GM12872 (cell line): Measurements from ENCODE around the gene AGXT.

Source experiments
- CTCF ChIP-seq: IDR thresholded peaks from 3 replicates; pipeline ENCODE4 v1.5.1; 2011; ENCODE audit warnings: low read depth, mild to moderate bottlenecking, low read length, moderate library complexity; ENCODE audit not compliant: insufficient read depth

AGXT gene

GRCh38 chr2:240919786-240920782 lies 51.5 kb downstream of the AGXT start:
- no peak for TF ChIP-seq CTCF

GRCh38 chr2:240920783-240921231 lies 52.2 kb downstream of the AGXT start:
- no peak for TF ChIP-seq CTCF

DNA sequence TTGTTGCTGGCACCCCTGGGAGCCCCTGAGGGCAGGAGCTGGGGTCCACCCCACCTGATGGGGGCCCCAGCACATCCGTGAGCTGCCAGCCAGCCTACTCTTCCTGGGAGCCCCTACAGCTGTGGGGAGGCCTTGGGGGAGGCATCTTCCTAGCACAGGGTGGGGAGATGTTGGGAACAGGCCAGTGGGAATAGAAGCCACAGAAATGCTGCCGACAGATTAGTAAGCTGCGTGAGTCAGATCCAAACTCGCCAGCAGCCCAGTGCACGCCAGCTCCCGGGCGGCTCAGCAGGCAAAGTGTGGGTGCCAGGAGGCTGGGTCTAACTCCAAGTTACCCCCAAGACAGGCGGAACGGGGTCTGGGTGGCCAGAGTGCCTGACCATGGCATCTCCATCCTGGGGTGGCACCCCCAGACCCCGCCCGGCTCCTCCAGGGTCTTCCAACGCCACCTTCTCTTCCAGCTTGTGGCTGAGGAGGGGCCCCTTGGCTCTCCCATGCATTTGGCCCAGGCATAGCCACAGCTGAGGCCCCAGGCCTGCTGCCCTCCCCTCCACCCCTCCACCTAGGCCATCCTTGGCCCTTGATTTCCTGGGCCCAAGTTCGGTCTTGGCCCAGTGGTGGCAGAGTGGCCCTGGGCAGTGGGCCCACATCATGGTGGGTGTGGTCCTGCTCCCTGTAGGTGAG lies 52.8 kb downstream of the AGXT start:
- TF ChIP-seq CTCF = no peak

- no peak for TF ChIP-seq CTCF
These were observed 53.3 kb downstream of the AGXT start for GRCh38 chr2:240921995-240922244.

DNA sequence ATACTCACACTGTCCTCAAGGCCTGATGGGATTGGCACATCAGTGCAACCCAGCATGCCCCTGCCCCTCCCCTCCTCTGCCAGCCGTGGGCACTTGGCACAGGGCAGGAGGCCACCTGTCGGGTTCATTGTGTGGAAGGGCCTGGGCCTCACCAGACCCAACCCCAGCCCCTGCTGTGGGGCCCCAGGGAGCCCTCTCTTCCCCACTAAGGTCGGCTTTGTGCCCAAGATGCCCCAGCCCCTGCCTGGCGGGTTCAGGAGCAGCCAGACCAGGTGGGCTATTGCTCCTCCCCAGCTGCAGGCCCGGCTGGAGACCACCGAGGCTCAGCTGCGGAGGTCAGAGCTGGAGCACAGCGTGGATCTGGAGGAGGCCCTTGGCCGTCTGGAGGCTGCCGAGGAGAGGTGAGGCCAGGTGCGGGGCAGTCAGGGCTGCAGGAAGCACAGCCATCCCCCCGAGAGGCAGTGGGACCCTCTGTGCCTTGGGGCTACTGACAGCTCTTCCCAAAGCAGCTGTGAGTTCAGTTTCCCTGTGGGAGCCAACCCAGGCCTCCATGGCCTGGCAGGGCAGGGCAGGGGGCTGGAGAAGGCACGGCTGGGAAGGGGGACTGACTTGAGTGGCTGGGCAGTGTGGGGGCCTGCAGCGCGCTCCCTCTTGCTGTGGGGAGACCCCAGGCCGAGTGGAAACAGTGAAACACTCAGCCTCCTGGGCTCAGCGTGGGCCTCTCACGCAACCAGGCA lies 53.8 kb downstream of the AGXT start:
- no peak for TF ChIP-seq CTCF

GRCh38 chr2:240922982-240923537 lies 54.4 kb downstream of the AGXT start:
- no peak for TF ChIP-seq CTCF

- TF ChIP-seq CTCF = no peak
These were observed 56.6 kb downstream of the AGXT start for GRCh38 chr2:240925191-240925567.
